GM12878 (cell line): ENCODE results near the gene SLC25A51. TPM values are rescaled to one million over a fixed set of nuclear protein-coding genes. Genes with fewer than 3 reads are reported as not detected.

Source experiments
- ATAC-seq: fragments of 200-7000 bp; cut with Tn5 transposase; 3 replicates; pipeline ENCODE4 v1.9.1; 2020; ENCODE audit warnings: mild to moderate bottlenecking, moderate library complexity
- BruUV-seq: library from RNA; stranded (reverse); fragments of 400-500 nt; replicated peaks from 2 replicates; lab custom pipeline; 2021; lab: Mats Ljungman, UMichigan
- CTCF ChIA-PET: fragments of 300-600 bp; sonication (Branson Sonifier 250); formaldehyde crosslinking; extraction: SDS; loops from one replicate; lab custom pipeline; 2021; ENCODE audit warnings: inconsistent platforms; lab: Yijun Ruan, JAX
- POLR2A ChIA-PET: fragments of 350-600 bp; formaldehyde crosslinking; extraction: SDS; loops from one replicate; lab custom pipeline; 2021; ENCODE audit warnings: inconsistent platforms; lab: Charles Lee
- RAD21 ChIA-PET: fragments of 300-600 bp; sonication (Branson Sonifier 250); formaldehyde crosslinking; loops from one replicate; lab custom pipeline; 2023; ENCODE audit warnings: antibody characterized with exemption; ENCODE audit not compliant: unreplicated experiment; lab: Charles Lee
- SMC1A ChIA-PET: fragments of 300-600 bp; sonication (Branson Sonifier 250); formaldehyde crosslinking; loops from one replicate; lab custom pipeline; 2023; ENCODE audit not compliant: unreplicated experiment, uncharacterized antibody; lab: Charles Lee
- DNase-seq: peaks from one replicate; pipeline ENCODE4 v3.0.0-alpha.2; 2011; ENCODE audit warnings: low read depth, low spot score
- FAIRE-seq: peaks from 3 replicates; lab custom pipeline; 2011; peaks lifted over from hg19 to GRCh38; lab: Jason Lieb, UNC
- H2AFZ ChIP-seq: 2 replicates; pipeline ENCODE4 v1.6.0; 2011; ENCODE audit warnings: low read depth, low read length, control low read depth; ENCODE audit not compliant: control insufficient read depth
- H3K27ac ChIP-seq: 2 replicates; pipeline ENCODE4 v1.5.1; 2011; ENCODE audit warnings: control low read depth; ENCODE audit not compliant: control insufficient read depth, insufficient read depth
- H3K27me3 ChIP-seq, 2 experiments: replicated peaks in 1 of 2; 2 replicates each; pipeline versions ENCODE4 v1.6.0 to v1.6.1; 2011; ENCODE audit warnings: low read length in 1 of 2; ENCODE audit not compliant: control insufficient read depth in 2 of 2, insufficient read depth in 2 of 2
- H3K36me3 ChIP-seq, 2 experiments: 2 replicates each; pipeline ENCODE4 v1.5.1; 2011; ENCODE audit warnings: low read length in 1 of 2; ENCODE audit not compliant: control insufficient read depth in 2 of 2, insufficient read depth in 2 of 2
- H3K4me1 ChIP-seq: 2 replicates; pipeline ENCODE4 v1.6.1; 2011; ENCODE audit warnings: mild to moderate bottlenecking, low read length, moderate library complexity, mixed read lengths; ENCODE audit not compliant: control insufficient read depth, insufficient read depth
- H3K4me2 ChIP-seq: 2 replicates; pipeline ENCODE4 v1.6.0; 2011; ENCODE audit warnings: control low read depth; ENCODE audit not compliant: control insufficient read depth, insufficient read depth
- H3K4me3 ChIP-seq: fragments of 200-600 bp; sonication (generic); 2 replicates; pipeline ENCODE4 v1.5.1; 2016
- H3K79me2 ChIP-seq: 2 replicates; pipeline ENCODE4 v1.6.0; 2011; ENCODE audit warnings: low read length; ENCODE audit not compliant: control insufficient read depth, insufficient read depth
- H3K9ac ChIP-seq: 2 replicates; pipeline ENCODE4 v1.8.0; 2011; ENCODE audit warnings: low read length, control low read depth, mixed read lengths; ENCODE audit not compliant: control insufficient read depth, insufficient read depth
- H3K9me3 ChIP-seq: replicated peaks from 3 replicates; pipeline ENCODE4 v1.5.1; 2011; ENCODE audit warnings: mild to moderate bottlenecking, low read length; ENCODE audit not compliant: control insufficient read depth, insufficient read depth
- H4K20me1 ChIP-seq: 2 replicates; pipeline ENCODE4 v1.6.0; 2011; ENCODE audit not compliant: control insufficient read depth, insufficient read depth
- CEBPB ChIP-seq, 2 experiments: fragments of 150-350 bp in 1 of 2; IDR thresholded peaks; 2 replicates each; pipeline ENCODE4 v1.6.1; 2012 to 2014; ENCODE audit warnings: low read depth in 2 of 2, low read length in 2 of 2, borderline replicate concordance in 1 of 2, inconsistent platforms in 1 of 2
- NFXL1 ChIP-seq: fragments of 450-650 bp; IDR thresholded peaks from 2 replicates; pipeline ENCODE4 v1.6.1; 2017; ENCODE audit warnings: antibody characterized with exemption, mild to moderate bottlenecking, borderline replicate concordance
- NFYB ChIP-seq: IDR thresholded peaks from 2 replicates; pipeline ENCODE4 v1.6.1; 2011; ENCODE audit warnings: low read depth, mild to moderate bottlenecking, low read length, improper control_type of control experiment, moderate library complexity; ENCODE audit not compliant: insufficient read depth
- SMAD5 ChIP-seq: IDR thresholded peaks from 2 replicates; pipeline ENCODE4 v1.6.1; 2016; ENCODE audit warnings: antibody characterized with exemption, low read depth
- SP1 ChIP-seq: IDR thresholded peaks from one replicate; pipeline ENCODE4 v1.6.1; 2011; ENCODE audit warnings: low read depth, low read length
- SREBF2 ChIP-seq: IDR thresholded peaks from 2 replicates; pipeline ENCODE4 v1.6.1; 2012; ENCODE audit warnings: mild to moderate bottlenecking, low read length
- SUZ12 ChIP-seq: fragments of 200-600 bp; sonication (generic); IDR thresholded peaks from one replicate; pipeline ENCODE4 v1.6.1; 2018; ENCODE audit warnings: antibody characterized with exemption, mild to moderate bottlenecking; ENCODE audit not compliant: unreplicated experiment
- WGBS: methylation state at CpG from one replicate; pipeline ENCODE4 v1.1.6; 2016; ENCODE audit warnings: low lambda C conversion rate; ENCODE audit not compliant: insufficient replicate concordance, insufficient coverage; ENCODE audit errors: missing lambda C conversion rate; 5-methylcytosine and 5-hydroxymethylcytosine counted together
- in situ Hi-C: fragments of 300-500 bp; cut with MboI; formaldehyde crosslinking; loops from 9 replicates; pipeline ENCODE4 v1.14.3; 2018; ENCODE audit warnings: mixed read lengths
- intact Hi-C: fragments of 100-400 bp; cut with micrococcal nuclease; formaldehyde crosslinking; loops from one replicate; pipeline ENCODE4 v1.14.2; 2022; ENCODE audit not compliant: unreplicated experiment
- polyA plus RNA-seq, 11 experiments: library from polyadenylated mRNA; depleted of rRNA in 4 of 11; unstranded in 6 of 11; stranded (reverse) in 5 of 11; fragments of >200 nt; fragmentation: Nextera tagmentation in 4 of 11; fragmentation: Illumina TruSeq in 1 of 11; extraction: Ambion mirVana in 4 of 11; extraction: Trizol in 1 of 11; gene quantifications; 1 replicate in 1 of 11; 2 replicates in 10 of 11; pipeline versions ENCODE4 v1.2.1 to v1.2.3, GENCODE V29; 2011 to 2016; ENCODE audit warnings: inconsistent platforms in 2 of 11, missing spikeins in 2 of 11, low read depth in 1 of 11
- total RNA-seq, 4 experiments: library from RNA; depleted of rRNA in 3 of 4; stranded (reverse); fragments of >200 nt in 3 of 4; fragmentation: Illumina TruSeq in 1 of 4; extraction: Trizol in 1 of 4; gene quantifications; 2 replicates each; pipeline versions ENCODE4 v1.2.1 to v1.2.3, GENCODE V29; 2013 to 2021

The SLC25A51 gene
- total and polyA plus RNA-seq, 10 of the 15 experiments (the other 5 are each of a cell fraction or from before 2014, with no cell fraction given) = 3.8 to 29.3 (median 13.2) TPM

DNA sequence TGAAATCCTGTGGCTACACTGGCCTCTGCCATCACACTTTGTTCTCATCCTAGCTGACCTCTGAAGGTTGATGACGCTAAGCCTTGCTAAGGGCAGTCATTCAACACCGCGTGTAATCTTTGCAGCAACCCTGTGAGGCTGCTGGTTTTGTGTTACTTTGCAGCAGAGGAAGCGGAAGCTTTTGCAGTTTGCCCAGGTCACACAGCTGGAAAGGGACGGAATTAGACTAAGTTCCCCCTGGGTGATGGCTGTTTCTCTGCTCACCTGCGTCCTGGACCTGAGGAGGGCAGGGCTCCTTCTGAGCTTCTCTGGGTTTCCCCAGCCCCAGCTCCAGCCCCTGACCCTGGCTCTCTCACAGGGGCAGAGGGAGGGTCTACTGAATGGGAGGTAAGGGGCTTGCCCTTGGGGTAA lies 7.3 kb upstream of the SLC25A51 start:
- ChIA-PET POLR2A (interaction anchor here (1.4 kb wide), 1 partner anchor 447 kb away, joined by 3 read pairs; no protein-coding TSS in a partner anchor), SMC1A (interaction anchor here (1.0 to 6.2 kb wide), 19 partner anchors 9 to 452 kb away, joined by 3 to 64 read pairs (median 5); partner anchors contain the start of gene SLC25A51), RAD21 (interaction anchor here (0.6 to 5.4 kb wide), 16 partner anchors 8 to 490 kb away, joined by 3 to 51 read pairs (median 4); partner anchors contain the start of genes EXOSC3, SHB and SLC25A51), CTCF (interaction anchor here (0.6 to 9.5 kb wide), 10 partner anchors 9 to 521 kb away, joined by 3 to 120 read pairs (median 9); no protein-coding TSS in a partner anchor)
- Histone ChIP-seq H3K9ac (no peak overlapping the region), H3K9me3 (no peaks in the 10 kb centered on the region; the same call in 2 of the 3 replicates), H4K20me1 (no peaks in the 10 kb centered on the region), H3K79me2 (no peaks in the 10 kb centered on the region), H3K27ac (no peak overlapping the region), H3K4me1 (no peaks in the 10 kb centered on the region; the same call in 1 of the 2 replicates), H3K4me3 (peak overlapping the region; percentile 1; the same call in 1 of the 2 replicates), H2AFZ (no peak overlapping the region; the same call in 1 of the 2 replicates), H3K27me3 (no peaks in the 10 kb centered on the region), H3K36me3 (no peaks in the 10 kb centered on the region), H3K4me2 (no peak overlapping the region)
- intact Hi-C loops (no loop called here), in situ Hi-C loops (loop anchor here (5.0 to 25.0 kb wide), 3 partner anchors 251 to 776 kb away; no protein-coding TSS in a partner anchor)
- DNase-seq = no peak
- TF ChIP-seq SP1 (no peak), CEBPB (IDR thresholded peaks at IDR 0.05; ENCODE audit: borderline replicate concordance in 1 of 2, low read depth in 2 of 2, low read length in 2 of 2) (no peak), SREBF2 (no peak), SUZ12 (no peak), SMAD5 (no peak), NFXL1 (no peak), NFYB (no peak)
- no TSS peak for BruUV-seq
- ATAC-seq = no peak; the same call in 2 of the 3 replicates
- WGBS = 58% methylated on average over 6 of the region's 6 CpGs
- FAIRE-seq = no peak
